Cardiac muscle cell (in vitro differentiated cells and primary cell): ENCODE data around the gene SLC25A25. TPM values are rescaled to one million over a fixed set of nuclear protein-coding genes. Genes with fewer than 3 reads are reported as not detected.

Experiments used
- DNase-seq, 2 donors: peaks; one replicate each; pipeline versions ENCODE4 v3.0.0 to v3.0.0-alpha.2; 2010 to 2017; ENCODE audit warnings: low read depth in 1 of 2, low spot score in 1 of 2
- H3K27ac ChIP-seq: fragments of 200-600 bp; sonication (generic); 2 replicates; pipeline ENCODE4 v1.5.1; 2016
- H3K27me3 ChIP-seq: fragments of 200-600 bp; sonication (generic); 2 replicates; pipeline ENCODE4 v1.6.0; 2016; ENCODE audit warnings: control low read depth
- H3K36me3 ChIP-seq: fragments of 200-600 bp; sonication (generic); 2 replicates; pipeline ENCODE4 v1.5.1; 2016; ENCODE audit warnings: control low read depth
- H3K4me1 ChIP-seq: fragments of 200-600 bp; sonication (generic); 2 replicates; pipeline ENCODE4 v1.8.1; 2017; ENCODE audit warnings: low read depth, mild to moderate bottlenecking, mixed run types
- H3K4me3 ChIP-seq: fragments of 200-600 bp; sonication (generic); 2 replicates; pipeline ENCODE4 v1.5.1; 2016; ENCODE audit warnings: mild to moderate bottlenecking
- H3K9me3 ChIP-seq: fragments of 200-600 bp; sonication (generic); 2 replicates; pipeline ENCODE4 v1.5.1; 2017; ENCODE audit warnings: low read depth, mild to moderate bottlenecking, control low read depth
- CTCF ChIP-seq: IDR thresholded peaks from 2 replicates; pipeline ENCODE4 v1.5.1; 2012; ENCODE audit warnings: low read depth, mild to moderate bottlenecking, low read length
- polyA plus RNA-seq: library from polyadenylated mRNA; unstranded; fragments of >200 nt; fragmentation: Nextera tagmentation; extraction: Ambion mirVana; gene quantifications from 2 replicates; pipeline ENCODE4 v1.2.1, GENCODE V29; 2016
- total RNA-seq: library from RNA; depleted of rRNA; stranded (reverse); fragments of >200 nt; gene quantifications from 2 replicates; pipeline ENCODE4 v1.2.3, GENCODE V29; 2016

The SLC25A25 gene
- total and polyA plus RNA-seq, 2 experiments from 2014 or later: 9.1 to 15.8 TPM

- H3K9me3 ChIP-seq: no peaks in the 10 kb centered on the region
- TF ChIP-seq CTCF: no peak
- H3K36me3 ChIP-seq: peaks cover 16% of the 10 kb centered on the region
- DNase-seq: no peak
- H3K27me3 ChIP-seq: no peaks in the 10 kb centered on the region
- H3K4me3 ChIP-seq: no peak overlapping the region
- no peak overlapping the region for H3K27ac ChIP-seq
- H3K4me1 ChIP-seq: peaks cover 4% of the 10 kb centered on the region
These were observed 56.4 kb downstream of the SLC25A25 start for GRCh38 chr9:128124451-128124850.

DNA sequence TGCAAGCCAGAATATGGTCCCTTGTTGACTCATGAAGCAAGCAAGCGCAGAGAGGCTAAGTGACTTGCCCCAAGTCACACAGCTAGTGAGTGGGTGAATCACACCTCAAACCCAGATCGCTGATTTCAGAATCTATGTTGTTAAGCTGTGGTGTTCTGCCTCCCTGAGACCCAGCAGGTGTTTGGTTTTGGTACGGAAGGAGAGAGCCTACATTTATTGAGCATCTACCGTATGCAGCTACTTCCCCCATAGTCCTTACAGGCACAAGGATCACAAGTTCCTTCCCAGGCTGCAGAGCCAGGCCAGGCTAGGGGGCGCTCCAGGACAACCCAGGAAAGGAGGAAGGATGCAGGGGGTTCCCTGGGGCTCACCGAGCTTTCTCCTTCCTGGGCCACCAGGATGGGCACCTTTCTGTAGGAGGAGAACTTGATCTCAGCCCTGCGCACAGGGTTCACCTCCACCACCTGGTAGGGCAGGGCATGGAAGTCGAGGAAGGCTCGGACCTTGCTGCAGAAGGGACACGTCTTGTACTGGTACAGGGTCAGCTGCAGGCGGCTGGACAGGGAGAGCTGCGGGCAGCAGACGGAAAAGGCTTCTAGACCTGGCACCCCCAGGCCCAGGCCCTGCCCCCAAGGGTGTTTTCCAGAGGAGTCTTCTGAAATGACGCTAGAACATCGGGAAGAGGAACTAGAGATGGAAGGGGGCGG, 57.0 kb downstream of the SLC25A25 start:
- Histone ChIP-seq H3K27ac (no peak overlapping the region), H3K27me3 (no peaks in the 10 kb centered on the region), H3K36me3 (peaks cover 16% of the 10 kb centered on the region), H3K4me1 (peaks cover 4% of the 10 kb centered on the region), H3K4me3 (no peak overlapping the region), H3K9me3 (no peaks in the 10 kb centered on the region)
- peak; percentile 59 to 64 for DNase-seq
- TF ChIP-seq CTCF: peak; percentile 75

DNA sequence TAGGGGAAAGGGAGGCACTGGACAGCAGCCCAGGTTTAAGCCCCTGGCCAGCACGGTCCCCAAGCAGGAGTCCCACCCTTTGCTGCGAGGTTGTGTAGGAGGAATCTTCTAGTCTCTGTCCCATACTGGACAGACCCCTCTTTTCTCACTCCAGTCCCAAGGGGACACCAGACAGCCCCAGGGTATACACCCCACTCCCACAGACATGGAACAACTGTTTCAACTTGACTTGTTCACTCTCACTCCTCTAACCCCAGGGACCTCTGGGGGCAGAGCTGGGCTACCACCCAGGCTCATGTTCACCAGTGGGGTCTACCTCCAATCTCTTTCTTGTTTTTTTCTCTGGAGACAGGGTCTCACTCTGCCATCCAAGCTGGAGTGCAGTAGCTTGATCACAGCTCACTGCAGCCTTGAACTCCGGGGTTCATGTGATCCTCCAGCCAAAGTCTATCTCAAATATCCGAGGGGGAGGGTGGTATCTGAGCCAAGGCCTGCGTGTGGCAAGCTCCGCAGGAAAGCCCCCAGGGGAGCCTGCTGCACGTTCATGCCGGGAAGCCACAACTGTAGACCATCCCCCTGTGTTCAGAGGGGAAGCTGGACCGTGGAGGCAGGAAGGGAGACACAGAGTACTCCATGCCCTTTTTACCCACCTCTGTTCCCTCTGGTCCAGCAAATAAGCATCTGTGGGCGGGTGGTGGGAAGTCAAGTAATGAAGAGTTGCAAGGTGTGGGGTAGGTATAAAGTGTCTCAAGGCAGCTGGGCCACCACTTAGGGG, 57.7 kb downstream of the SLC25A25 start:
- H3K9me3 ChIP-seq: no peaks in the 10 kb centered on the region
- H3K36me3 ChIP-seq: peaks cover 16% of the 10 kb centered on the region
- H3K4me3 ChIP-seq: peak overlapping the region; percentile 97
- H3K27me3 ChIP-seq: no peaks in the 10 kb centered on the region
- H3K4me1 ChIP-seq: peaks cover 4% of the 10 kb centered on the region
- H3K27ac ChIP-seq: no peak overlapping the region
- no peak for TF ChIP-seq CTCF
- peak in 1 of 2 donors; percentile 25 for DNase-seq

- Histone ChIP-seq H3K27me3 (no peaks in the 10 kb centered on the region), H3K27ac (peak within 1 kb of the TSS; percentile 96), H3K4me1 (peaks cover 4% of the 10 kb centered on the region), H3K9me3 (no peaks in the 10 kb centered on the region), H3K36me3 (peaks cover 12% of the 10 kb centered on the region), H3K4me3 (peak within 1 kb of the TSS; percentile 97)
- no peak for TF ChIP-seq CTCF
- peak; percentile 89 to 91 for DNase-seq
These were observed 59.5 kb downstream of the SLC25A25 start, which contains the start of gene PTGES2 for GRCh38 chr9:128127568-128127989. Gene PTGES2 (minus strand): TSS chr9:128127729. CDS start chr9:128127717, 12 bp downstream.

- TF ChIP-seq CTCF: no peak
- peaks cover 4% of the 10 kb centered on the region for H3K4me1 ChIP-seq
- no peaks in the 10 kb centered on the region for H3K27me3 ChIP-seq
- peak overlapping the region; percentile 96 for H3K27ac ChIP-seq
- DNase-seq: peak; percentile 90 to 93
- H3K4me3 ChIP-seq: peak overlapping the region; percentile 97
- H3K9me3 ChIP-seq: no peaks in the 10 kb centered on the region
- peaks cover 7% of the 10 kb centered on the region for H3K36me3 ChIP-seq
These were observed 60.2 kb downstream of the SLC25A25 start for GRCh38 chr9:128127990-128128835.
